Cerebellar nuclear complex (tissue), 1 donor: Measurements from ENCODE around the gene HPDL.

ENCODE experiments used
- DNase-seq, 2 experiments: peaks; one replicate each; lab custom pipeline; 2025; lab: John Stamatoyannopoulos, UW

Gene HPDL

DNA sequence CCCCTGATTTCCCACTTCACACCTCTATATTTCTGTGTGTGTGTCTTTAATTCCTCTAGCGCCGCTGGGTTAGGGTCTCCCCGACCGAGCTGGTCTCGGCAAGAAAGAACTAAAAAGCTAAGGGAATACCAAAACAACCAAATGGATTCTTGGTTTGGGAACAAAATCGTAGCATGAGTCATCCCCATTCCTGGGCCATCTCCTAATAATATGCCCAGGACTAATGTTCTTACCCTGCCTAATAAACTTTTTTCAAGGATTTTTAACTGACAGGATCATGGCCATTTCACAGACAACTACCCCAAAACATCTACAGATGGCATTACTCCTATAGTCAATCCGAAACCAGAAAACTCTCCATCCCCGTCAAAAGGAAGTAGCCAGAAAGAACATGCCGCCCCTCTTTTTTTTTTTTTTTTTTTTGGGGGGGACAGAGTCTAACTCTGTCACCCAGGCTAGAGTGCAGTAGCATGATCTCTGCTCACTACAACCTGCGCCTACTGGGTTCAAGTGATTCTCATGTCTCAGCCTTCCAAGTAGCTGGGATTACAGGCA is 4.1 kb upstream of the HPDL start:
- DNase-seq = no peak

- no peak for DNase-seq
Measured at GRCh38 chr1:45325851-45326506, 716 bp upstream of the HPDL start.

DNA sequence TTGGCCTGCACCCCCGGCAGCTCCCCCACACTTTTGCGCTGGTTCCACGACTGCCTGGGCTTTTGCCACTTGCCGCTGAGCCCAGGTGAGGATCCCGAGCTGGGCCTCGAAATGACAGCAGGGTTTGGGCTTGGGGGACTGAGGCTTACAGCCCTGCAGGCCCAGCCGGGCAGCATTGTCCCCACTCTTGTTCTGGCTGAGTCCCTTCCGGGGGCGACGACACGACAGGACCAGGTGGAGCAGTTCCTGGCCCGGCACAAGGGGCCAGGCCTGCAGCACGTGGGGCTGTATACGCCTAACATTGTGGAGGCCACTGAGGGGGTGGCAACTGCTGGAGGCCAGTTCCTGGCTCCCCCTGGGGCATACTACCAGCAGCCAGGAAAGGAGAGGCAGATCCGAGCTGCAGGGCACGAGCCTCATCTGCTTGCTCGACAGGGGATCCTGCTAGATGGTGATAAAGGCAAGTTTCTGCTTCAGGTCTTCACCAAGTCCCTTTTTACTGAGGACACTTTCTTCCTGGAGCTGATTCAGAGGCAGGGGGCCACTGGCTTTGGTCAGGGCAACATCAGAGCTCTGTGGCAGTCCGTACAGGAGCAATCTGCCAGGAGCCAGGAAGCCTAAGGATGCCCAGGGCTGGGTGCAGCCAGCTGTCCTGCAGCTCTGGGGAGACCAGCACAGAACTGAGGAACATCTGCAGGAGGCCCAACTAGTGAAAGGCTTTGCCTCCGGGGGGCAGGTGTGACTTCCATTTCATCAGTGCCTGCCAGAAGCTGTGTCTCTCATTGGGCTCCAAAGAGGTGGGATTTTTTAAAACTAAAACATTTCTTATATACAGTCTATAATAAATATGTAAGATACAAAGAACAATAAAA is 1.2 kb downstream of the HPDL start:
- no peak for DNase-seq

DNA sequence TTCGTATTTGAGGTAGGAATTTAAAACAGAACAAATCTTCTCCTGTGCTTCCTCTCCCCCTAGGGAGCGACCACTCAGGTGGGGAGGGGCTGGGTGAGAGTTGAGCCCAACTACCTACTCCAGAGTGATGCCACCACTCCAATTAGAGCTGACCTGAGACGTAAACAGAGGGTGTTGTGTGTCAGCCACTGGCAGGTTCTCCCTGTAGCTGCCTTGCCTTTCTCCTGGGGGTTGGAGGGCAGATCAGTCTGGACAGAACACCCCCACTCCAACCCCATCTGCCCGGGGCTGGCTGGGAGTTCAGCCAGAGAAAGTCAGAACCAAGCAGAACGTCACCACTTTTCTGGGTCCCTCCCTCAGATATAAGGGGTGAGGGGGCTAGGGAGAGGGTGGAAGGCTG is 2.0 kb downstream of the HPDL start:
- DNase-seq = no peak

- no peak for DNase-seq
Measured at GRCh38 chr1:45329445-45329844, 2.8 kb downstream of the HPDL start.

GRCh38 chr1:45331436-45332345 is 5.0 kb downstream of the HPDL start:
- no peak for DNase-seq

DNA sequence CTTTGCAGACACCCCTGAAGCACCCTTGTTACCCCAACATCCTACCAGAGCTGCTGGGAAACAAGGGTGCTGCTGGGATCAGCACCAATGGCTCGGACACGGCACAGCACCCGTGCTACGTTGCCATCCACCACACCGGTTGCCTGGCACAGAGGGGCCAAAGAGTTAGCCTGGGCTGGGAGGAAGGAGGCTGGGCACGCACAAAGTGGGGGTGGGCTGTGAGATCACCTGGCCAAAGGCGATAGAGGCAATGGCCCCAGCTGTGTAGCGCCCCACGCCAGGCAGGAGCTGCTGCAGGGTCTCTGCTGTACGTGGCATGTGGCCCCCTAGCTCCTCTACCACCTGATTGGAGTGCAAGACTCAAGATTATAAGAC is 5.6 kb downstream of the HPDL start:
- no peak for DNase-seq

DNA sequence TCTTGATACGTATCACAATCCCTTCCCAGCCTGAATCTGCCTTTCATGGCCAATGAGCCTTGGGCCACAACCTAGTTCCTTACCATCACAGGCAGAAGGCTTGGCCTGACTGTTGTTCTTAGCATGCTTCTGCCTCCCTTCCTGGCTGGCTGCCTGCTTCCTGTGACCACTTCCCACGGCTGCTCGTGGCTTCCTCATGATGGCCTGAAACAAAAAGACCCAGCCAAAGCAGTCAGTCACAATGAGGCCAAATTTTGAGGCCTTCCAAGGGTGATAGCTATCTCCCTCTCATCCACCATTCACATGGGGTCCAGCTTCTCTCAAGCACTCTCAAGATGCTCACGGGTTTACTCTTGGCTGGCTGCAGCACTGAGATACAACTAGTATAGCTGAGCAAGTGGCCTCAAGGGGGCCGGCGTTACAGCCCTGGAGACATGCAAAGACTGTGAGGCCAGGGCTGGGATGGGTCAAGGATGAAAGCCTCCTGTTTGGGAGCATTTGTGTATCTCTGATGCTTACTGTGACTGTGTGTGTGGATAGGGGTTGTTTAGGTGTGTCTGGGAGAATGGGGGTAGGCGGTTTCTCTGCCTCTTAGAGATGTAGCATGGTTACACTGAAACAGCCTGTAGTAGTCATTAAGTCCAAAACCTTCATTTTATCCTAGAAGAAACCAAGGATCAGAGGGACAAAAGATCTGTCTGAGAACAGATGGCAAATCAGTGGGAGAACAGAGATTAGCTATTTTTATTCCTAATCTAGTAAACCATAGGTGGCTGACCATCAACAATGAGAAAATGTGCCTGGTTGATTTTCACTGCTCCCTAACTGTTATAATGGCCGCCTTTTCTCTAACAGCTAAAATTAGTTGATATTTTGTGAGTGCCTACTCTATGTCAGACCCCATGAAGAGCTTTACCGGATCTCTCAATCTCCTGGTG is 7.9 kb downstream of the HPDL start:
- DNase-seq = peak; percentile 6 to 59

DNA sequence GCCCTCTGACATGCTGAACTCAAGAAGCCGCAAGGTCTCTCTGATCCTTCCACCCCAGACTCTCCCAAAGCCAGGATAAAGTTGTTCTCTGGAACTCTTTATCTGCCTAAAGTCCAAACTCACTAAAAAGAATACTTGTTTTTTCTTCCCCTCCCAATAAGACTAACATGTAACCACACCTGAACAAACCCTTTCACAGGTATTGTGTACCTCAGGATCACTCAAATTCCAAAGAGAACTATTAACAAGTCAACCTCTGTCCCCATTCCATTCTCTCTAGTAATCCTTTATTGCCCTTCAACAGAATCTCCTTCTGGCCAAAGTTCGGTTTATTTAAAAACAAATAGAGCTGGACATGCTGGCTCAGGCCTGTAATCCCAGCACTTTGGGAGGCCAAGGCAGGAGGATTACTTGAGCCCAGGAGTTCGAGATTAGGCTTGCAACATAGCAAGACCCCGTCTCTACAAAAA is 9.2 kb downstream of the HPDL start:
- no peak for DNase-seq

DNA sequence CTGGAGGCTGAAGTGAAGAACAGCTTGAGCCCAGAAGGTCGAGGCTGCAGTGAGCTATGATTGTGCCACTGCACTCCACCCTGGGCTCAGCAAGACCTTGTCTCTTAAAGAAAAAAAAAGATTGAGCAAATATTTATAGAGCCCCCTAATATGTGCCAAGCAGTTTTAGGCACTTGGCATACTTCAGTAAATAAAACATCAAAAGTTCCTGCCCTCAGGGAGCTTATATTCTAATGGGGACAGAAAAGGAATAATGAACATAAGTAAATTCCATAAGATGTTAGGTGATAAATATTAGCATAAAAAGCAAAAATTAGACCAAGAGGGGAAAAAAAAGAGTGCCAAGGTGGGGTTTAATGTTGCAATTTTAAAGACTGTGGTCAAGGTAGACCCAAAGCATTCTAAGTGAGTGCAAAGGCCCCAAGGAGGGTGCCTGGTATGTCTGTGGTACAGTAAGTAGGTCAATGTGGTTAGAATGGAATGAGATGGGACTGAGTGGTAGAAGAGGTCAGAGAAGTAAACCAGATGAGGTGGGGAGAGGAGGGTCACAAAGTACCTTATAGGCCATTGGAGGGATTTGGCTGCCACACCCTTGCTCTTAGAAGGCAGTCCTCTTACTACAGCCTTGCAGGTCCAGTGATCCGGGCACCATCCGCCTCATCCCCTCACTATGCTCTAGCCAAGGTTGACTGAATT is 11.1 kb downstream of the HPDL start:
- no peak for DNase-seq

DNA sequence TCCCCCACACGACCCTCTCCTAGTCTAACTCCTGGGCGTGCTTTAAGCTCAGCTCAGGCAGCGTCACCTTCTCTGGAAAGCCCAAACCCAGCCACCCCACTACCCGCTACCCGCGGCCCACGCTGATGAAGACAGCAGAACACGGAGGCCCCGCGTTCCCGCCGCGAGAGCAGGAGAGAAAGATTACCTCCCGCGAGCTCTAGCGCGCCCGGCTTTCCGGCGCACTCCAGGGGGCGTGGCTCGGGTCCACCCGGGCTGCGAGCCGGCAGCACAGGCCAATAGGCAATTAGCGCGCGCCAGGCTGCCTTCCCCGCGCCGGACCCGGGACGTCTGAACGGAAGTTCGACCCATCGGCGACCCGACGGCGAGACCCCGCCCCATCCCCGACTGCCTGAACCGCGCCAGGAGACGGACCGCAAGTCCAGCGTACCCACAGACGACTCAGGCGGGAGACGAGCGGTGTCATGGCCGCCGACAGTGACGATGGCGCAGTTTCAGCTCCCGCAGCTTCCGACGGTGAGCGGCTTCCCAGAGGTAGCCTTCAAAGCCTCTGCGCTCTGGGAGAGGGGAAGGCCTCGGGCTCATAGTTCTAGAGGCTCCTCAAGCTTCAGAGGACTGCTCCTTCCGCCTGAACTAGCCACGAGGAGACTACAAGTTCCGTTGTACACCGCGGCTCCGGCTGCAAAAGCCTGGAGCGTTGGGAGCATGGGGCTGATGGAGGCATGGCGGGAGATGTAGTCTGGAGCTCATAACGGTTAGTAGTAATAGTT is 13.3 kb downstream of the HPDL start, which contains the start of the genes MUTYH and TOE1:
TSS of gene MUTYH (minus strand) at position 652 of the 770 bp plus-strand sequence. CDS start 5,935 bp downstream, outside the sequence.
TSS of gene TOE1 (plus strand) at position 382 of the 770 bp plus-strand sequence. CDS start at position 465, 83 bp downstream.
- peak; percentile 63 to 80 for DNase-seq

DNA sequence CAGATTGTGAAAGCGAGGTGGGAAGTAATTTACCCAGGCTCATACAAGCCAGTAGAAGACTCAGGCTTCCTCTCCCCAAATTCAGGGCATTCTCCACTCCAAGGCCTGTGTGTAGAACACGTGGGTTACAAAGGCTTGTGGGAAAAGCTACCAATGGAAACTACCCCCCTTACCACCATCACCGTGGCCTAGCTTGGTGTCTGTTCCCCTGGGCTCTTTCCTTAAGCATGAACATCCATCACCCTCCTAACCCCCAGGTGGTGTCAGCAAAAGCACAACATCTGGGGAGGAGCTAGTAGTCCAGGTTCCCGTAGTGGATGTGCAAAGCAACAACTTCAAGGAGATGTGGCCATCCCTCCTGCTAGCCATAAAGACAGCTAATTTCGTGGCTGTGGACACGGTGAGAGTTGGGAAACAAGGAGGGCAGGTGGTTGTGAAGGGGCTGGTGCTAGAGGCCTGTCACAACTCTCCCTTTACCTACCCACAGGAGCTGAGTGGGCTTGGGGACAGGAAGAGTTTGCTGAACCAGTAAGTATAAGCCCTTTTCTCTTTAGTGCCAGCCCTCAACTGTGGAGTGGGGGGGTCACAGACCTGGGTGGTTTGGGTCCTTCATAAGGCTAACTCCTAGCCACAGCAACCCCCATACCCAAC is 14.2 kb downstream of the HPDL start:
- DNase-seq = no peak

- no peak for DNase-seq
Measured at GRCh38 chr1:45344499-45344898, 17.8 kb downstream of the HPDL start.

DNA sequence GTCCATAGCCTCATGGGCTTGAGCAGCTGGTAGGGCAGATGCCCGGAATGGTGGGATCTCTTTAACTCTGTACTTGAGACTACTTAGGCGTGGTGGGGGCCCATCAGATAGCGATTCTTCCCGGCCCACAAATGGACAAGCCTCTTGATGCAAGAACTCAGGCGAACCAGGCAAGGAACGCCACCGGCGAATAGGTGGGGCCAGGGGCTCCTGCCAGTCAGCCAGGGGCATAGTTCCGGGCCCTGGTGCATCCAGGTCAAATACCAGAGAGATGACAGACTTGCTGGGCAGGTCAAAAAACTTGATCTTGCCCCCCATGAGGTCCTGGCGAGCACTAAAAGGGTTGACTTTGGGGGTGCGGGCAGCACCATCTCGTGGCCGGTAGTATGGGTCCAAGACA is 18.3 kb downstream of the HPDL start:
- DNase-seq = no peak

DNA sequence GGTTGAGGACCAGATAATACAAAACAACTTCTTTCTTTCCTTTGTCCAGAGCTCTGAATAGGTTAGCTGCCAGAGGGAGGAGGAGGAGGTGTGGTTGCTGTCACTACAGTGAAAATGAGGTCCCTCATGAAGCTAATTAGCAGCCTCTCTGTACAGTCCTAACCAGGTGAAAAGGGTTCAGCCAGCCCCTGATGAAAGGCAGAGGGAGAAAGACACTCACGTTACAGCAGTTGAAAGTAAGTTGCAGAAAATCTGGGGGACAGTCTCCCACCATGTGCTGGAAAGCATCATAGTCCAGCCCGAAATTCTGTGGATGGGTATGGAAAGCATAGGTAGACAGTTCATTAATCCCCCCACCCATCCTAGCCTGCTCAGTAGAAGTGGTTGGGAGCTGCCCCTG is 19.8 kb downstream of the HPDL start:
- no peak for DNase-seq

DNA sequence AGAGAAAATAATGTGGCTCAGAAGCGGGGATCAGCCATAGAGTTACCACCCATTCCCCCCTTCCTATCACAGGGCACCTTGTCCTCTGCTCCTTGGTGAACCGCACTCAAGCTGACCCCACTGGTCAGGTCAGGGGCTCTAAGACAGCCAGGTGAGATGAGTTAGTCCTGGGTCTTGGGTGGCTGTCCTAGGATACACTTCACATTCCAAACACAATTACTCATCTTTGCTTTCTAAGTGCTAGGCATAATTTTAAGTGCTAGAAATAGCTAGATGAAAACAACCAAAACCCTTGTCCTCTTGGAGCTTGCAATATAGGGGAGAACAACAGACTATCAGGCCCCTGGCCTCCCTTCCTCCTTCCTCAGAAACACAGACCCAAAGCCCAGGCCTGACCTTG is 21.3 kb downstream of the HPDL start:
- DNase-seq = no peak

GRCh38 chr1:45348609-45348965 is 21.9 kb downstream of the HPDL start:
- no peak for DNase-seq

- peak; percentile 80 to 85 for DNase-seq
Measured at GRCh38 chr1:45348966-45349677, 22.4 kb downstream of the HPDL start.
